Breast epithelium (tissue), 4 donors: ENCODE data around the gene SCN10A. TPM values are rescaled to one million over a fixed set of nuclear protein-coding genes. Genes with fewer than 3 reads are reported as not detected.

Experiments used
- DNase-seq, 2 donors: peaks; one replicate each; pipeline ENCODE4 v3.0.0-alpha.2; 2019; ENCODE audit warnings: low spot score in 2 of 2
- H3K27ac ChIP-seq, 2 donors: fragments of 200-600 bp; sonication (generic) in 1 of 2; one replicate each; pipeline ENCODE4 v1.5.1; 2016 to 2019; ENCODE audit warnings: mild to moderate bottlenecking in 1 of 2
- H3K27me3 ChIP-seq, 2 donors: fragments of 200-600 bp; sonication (generic) in 1 of 2; one replicate each; pipeline versions ENCODE4 v1.5.1 to v1.6.0; 2017 to 2019; ENCODE audit warnings: control low read depth in 1 of 2, mild to moderate bottlenecking in 1 of 2
- H3K36me3 ChIP-seq: fragments of 200-600 bp; one replicate; pipeline ENCODE4 v1.5.1; 2019
- H3K4me1 ChIP-seq, 2 donors: fragments of 200-600 bp; sonication (generic); one replicate each; pipeline ENCODE4 v1.5.1; 2016 to 2019; ENCODE audit warnings: control low read depth in 1 of 2
- H3K4me3 ChIP-seq, 3 donors: fragments of 200-600 bp; sonication (generic); 1 replicate in 2 of 3; 2 replicates in 1 of 3; pipeline ENCODE4 v1.5.1; 2016 to 2019; ENCODE audit warnings: mild to moderate bottlenecking in 3 of 3, moderate library complexity in 2 of 3
- H3K9me3 ChIP-seq, 2 donors: fragments of 200-600 bp; sonication (generic) in 1 of 2; one replicate each; pipeline ENCODE4 v1.5.1; 2016 to 2019; ENCODE audit warnings: control low read depth in 1 of 2
- POLR2A ChIP-seq: fragments of 450-650 bp; IDR thresholded peaks from one replicate; pipeline ENCODE4 v1.6.1; 2016; ENCODE audit warnings: antibody characterized with exemption, mild to moderate bottlenecking, moderate library complexity
- POLR2AphosphoS5 ChIP-seq, 3 donors: sonication (generic); formaldehyde crosslinking; IDR thresholded peaks; one replicate each; pipeline ENCODE4 v1.6.1; 2017; ENCODE audit warnings: antibody characterized with exemption in 3 of 3
- intact Hi-C: fragments of 100-400 bp; cut with DNase I; formaldehyde crosslinking; loops from one replicate; pipeline ENCODE4 v1.15.1; 2023; ENCODE audit warnings: low total_unique reads
- total RNA-seq, 3 donors: library from RNA; depleted of rRNA; stranded (reverse); fragments of >200 nt; gene quantifications; one replicate each; pipeline ENCODE4 v1.1.0, GENCODE V29; 2016
- TF ChIP-seq, protein P1 (sequence below), 3 donors: fragments of 450-650 bp; IDR thresholded peaks; one replicate each; pipeline ENCODE4 v1.5.1; 2016 to 2017; ENCODE audit warnings: antibody characterized with exemption in 3 of 3, mild to moderate bottlenecking in 3 of 3, moderate library complexity in 3 of 3

Gene SCN10A
- total RNA-seq, 3 donors from 2014 or later: not detected

DNA sequence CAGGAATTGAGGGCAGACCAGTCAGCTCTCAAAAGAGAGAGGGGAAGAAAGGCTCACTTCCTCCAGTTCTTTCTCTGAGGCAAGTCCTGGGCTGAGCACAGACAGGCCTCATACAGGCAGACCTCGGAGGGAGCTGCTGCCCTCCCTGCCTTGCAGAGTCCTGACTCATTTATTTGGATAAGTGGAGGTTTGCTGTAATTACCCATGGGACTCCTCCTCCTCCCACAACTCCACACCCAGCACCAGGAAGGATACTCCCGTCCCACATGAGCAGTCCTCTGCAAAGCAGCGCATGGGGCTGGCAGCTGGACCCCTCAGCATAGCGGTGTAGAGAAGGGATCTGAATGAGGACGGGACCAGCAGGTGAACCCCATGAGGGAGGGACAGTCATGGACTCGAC, 13.4 kb upstream of the SCN10A start:
- no peaks in the 10 kb centered on the region for H3K36me3 ChIP-seq
- H3K4me3 ChIP-seq: no peak overlapping the region
- no peaks in the 10 kb centered on the region for H3K4me1 ChIP-seq
- intact Hi-C loops: no loop called here
- no peaks in the 10 kb centered on the region for H3K9me3 ChIP-seq
- TF ChIP-seq, protein P1, sequence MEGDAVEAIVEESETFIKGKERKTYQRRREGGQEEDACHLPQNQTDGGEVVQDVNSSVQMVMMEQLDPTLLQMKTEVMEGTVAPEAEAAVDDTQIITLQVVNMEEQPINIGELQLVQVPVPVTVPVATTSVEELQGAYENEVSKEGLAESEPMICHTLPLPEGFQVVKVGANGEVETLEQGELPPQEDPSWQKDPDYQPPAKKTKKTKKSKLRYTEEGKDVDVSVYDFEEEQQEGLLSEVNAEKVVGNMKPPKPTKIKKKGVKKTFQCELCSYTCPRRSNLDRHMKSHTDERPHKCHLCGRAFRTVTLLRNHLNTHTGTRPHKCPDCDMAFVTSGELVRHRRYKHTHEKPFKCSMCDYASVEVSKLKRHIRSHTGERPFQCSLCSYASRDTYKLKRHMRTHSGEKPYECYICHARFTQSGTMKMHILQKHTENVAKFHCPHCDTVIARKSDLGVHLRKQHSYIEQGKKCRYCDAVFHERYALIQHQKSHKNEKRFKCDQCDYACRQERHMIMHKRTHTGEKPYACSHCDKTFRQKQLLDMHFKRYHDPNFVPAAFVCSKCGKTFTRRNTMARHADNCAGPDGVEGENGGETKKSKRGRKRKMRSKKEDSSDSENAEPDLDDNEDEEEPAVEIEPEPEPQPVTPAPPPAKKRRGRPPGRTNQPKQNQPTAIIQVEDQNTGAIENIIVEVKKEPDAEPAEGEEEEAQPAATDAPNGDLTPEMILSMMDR (IDR thresholded peaks at IDR 0.05): no peak
- TF ChIP-seq POLR2A: no peak
- no peak for TF ChIP-seq POLR2AphosphoS5 (IDR thresholded peaks at IDR 0.05)
- H3K27me3 ChIP-seq: no peaks in the 10 kb centered on the region
- H3K27ac ChIP-seq: no peak overlapping the region
- DNase-seq: no peak

DNA sequence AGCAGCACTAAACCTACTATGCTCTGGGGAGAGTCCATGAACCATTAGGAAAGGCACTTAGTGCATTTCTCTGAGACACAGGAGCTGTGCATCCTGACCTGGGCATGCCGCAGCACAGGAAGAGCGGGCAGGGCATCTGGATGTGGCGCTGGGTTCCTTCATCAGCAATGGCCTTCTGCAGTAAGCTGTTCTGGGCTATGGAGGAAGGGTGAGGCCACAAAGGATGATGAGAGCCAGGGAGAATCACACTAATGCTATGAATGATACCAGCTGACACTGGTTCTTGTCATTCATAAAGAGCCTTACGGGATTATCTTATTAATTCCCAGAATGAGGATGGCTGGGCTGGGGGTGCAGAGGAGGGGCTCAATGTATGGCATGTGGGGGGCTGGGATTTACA, 12.7 kb upstream of the SCN10A start:
- TF ChIP-seq POLR2AphosphoS5 (IDR thresholded peaks at IDR 0.05) (no peak), POLR2A (no peak)
- TF ChIP-seq, protein P1 (IDR thresholded peaks at IDR 0.05): no peak
- Histone ChIP-seq H3K4me1 (no peaks in the 10 kb centered on the region), H3K4me3 (no peak overlapping the region), H3K27ac (no peak overlapping the region), H3K27me3 (no peaks in the 10 kb centered on the region), H3K9me3 (no peaks in the 10 kb centered on the region), H3K36me3 (no peaks in the 10 kb centered on the region)
- intact Hi-C loops: no loop called here
- no peak for DNase-seq

DNA sequence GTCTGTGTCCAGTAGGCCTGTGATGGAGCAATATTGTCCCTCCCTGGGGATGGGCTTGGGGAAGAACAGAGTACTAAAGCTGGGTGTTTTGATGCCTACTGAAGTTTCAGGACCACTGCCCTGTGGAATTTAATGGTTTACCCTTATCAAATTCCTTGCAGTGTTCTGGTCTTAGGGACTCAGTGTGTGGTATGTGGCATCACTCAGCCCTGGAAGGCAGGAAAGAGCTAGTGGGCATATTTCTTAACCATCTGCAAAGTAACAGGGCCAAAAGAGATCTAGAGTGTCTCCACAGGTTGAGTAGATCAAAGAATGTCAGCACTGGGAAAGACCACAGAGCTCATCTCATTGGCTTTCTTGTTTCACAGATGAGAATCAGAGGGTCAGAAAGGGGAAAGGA, 11.8 kb upstream of the SCN10A start:
- intact Hi-C loops: no loop called here

DNA sequence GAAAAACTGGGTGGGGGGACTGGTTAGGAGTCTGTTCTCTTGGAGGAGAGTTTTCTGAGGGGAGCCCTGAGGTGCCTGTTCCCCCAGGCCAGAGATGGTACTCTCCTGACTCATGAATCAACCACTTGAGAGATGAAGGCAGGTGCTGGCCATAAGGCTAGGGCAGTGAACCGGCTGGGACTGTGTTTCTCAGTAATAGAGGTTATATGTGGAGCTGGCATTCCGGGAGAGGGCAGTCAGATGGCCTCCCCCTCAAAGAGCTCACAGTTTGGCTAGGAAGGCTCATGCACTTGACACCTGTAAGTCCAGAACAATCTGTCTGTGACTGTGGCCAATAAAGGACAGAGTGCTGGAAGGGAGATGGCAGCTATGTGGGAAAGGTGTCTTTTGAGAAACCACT, 10.0 kb upstream of the SCN10A start:
- Histone ChIP-seq H3K36me3 (no peaks in the 10 kb centered on the region), H3K27ac (no peak overlapping the region), H3K27me3 (no peaks in the 10 kb centered on the region), H3K4me1 (no peaks in the 10 kb centered on the region), H3K4me3 (no peak overlapping the region), H3K9me3 (no peaks in the 10 kb centered on the region)
- intact Hi-C loops: no loop called here
- TF ChIP-seq, protein P1 (IDR thresholded peaks at IDR 0.05): no peak
- TF ChIP-seq POLR2A (no peak), POLR2AphosphoS5 (IDR thresholded peaks at IDR 0.05) (no peak)
- no peak for DNase-seq

More for the DNA sequence above, 11.8 kb upstream of the SCN10A start:
- Histone ChIP-seq H3K27me3 (no peaks in the 10 kb centered on the region), H3K27ac (no peak overlapping the region), H3K4me3 (no peak overlapping the region), H3K4me1 (no peaks in the 10 kb centered on the region), H3K9me3 (no peaks in the 10 kb centered on the region), H3K36me3 (no peaks in the 10 kb centered on the region)
- DNase-seq: no peak
- TF ChIP-seq POLR2A: no peak
- TF ChIP-seq POLR2AphosphoS5 (IDR thresholded peaks at IDR 0.05): no peak
- TF ChIP-seq, protein P1 (IDR thresholded peaks at IDR 0.05): no peak

DNA sequence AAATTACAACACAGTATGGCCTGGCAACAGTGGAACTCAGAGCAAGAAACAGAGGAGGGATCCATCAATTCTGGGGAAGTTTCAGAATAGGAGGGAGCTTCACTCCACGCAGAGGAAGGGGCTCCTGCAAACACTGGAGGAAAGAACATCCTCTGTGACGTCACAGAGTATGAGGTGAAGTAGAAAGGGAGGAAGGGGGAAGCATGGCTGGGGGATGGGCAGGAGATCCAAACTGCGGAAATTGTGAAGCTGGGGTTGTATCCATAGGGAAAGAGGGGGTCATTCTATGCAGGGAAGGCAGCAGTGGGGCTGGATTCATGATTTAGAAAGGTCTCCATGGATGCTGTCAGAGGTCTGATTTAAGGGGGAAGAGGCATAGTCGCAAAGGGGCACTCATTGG, 8.3 kb upstream of the SCN10A start:
- H3K4me3 ChIP-seq: no peak overlapping the region
- no peaks in the 10 kb centered on the region for H3K27me3 ChIP-seq
- no peaks in the 10 kb centered on the region for H3K4me1 ChIP-seq
- H3K36me3 ChIP-seq: no peaks in the 10 kb centered on the region
- DNase-seq: no peak
- H3K9me3 ChIP-seq: no peaks in the 10 kb centered on the region
- intact Hi-C loops: no loop called here
- H3K27ac ChIP-seq: no peak overlapping the region
- TF ChIP-seq POLR2A (no peak), POLR2AphosphoS5 (IDR thresholded peaks at IDR 0.05) (no peak)
- TF ChIP-seq, protein P1 (IDR thresholded peaks at IDR 0.05): no peak
